ENCODE measurements around the gene PLRG1. TPM values are rescaled to one million over a fixed set of nuclear protein-coding genes. Genes with fewer than 3 reads are reported as not detected.

PLRG1 gene
- total and polyA plus RNA-seq, 7 donors: 34.5 to 52.4 (median 43.0) TPM

DNA sequence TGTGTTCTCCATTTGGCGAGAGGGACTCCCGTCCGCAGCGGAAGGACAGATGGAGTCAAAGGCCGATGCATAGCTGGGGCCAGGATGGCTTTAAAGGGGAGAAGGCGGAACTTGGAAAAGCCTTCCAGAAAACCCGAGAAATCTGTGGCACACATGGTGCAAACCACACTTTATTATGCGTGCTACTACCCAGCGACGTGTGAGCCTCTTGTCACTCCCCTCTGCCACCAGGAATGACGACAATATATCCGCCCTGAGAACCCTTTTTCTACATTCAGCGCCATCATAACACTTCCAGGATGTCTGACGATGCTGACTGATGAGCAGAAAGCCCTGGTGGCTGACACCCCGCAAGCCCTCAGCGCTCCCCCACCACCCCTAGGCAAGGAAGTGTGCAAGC is 57.9 kb downstream of the PLRG1 start:
- no peaks in the 10 kb centered on the region for H3K36me3 ChIP-seq (ENCODE audit: insufficient read depth in 1 of 2, low read depth in 1 of 2)
- DNase-seq (no peak), ATAC-seq (no peak)
- H3K9me3 ChIP-seq: no peaks in the 10 kb centered on the region
- no peaks in the 10 kb centered on the region for H3K4me1 ChIP-seq
- TF ChIP-seq, protein P1, sequence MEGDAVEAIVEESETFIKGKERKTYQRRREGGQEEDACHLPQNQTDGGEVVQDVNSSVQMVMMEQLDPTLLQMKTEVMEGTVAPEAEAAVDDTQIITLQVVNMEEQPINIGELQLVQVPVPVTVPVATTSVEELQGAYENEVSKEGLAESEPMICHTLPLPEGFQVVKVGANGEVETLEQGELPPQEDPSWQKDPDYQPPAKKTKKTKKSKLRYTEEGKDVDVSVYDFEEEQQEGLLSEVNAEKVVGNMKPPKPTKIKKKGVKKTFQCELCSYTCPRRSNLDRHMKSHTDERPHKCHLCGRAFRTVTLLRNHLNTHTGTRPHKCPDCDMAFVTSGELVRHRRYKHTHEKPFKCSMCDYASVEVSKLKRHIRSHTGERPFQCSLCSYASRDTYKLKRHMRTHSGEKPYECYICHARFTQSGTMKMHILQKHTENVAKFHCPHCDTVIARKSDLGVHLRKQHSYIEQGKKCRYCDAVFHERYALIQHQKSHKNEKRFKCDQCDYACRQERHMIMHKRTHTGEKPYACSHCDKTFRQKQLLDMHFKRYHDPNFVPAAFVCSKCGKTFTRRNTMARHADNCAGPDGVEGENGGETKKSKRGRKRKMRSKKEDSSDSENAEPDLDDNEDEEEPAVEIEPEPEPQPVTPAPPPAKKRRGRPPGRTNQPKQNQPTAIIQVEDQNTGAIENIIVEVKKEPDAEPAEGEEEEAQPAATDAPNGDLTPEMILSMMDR (IDR thresholded peaks at IDR 0.05): no peak
- WGBS, 3 donors: 11 to 18% (median 11%) methylated on average over 12 to 16 of the region's 16 CpGs
- H3K4me3 ChIP-seq: peak overlapping the region; percentile 49
- intact Hi-C loops (cut with DNase I): no loop called here
- H3K27ac ChIP-seq: no peak overlapping the region
- H3K27me3 ChIP-seq (ENCODE audit: insufficient read depth in 3 of 3, low read length in 2 of 3): peaks cover 10 to 55% (median 13%) of the 10 kb centered on the region in 3 donors

DNA sequence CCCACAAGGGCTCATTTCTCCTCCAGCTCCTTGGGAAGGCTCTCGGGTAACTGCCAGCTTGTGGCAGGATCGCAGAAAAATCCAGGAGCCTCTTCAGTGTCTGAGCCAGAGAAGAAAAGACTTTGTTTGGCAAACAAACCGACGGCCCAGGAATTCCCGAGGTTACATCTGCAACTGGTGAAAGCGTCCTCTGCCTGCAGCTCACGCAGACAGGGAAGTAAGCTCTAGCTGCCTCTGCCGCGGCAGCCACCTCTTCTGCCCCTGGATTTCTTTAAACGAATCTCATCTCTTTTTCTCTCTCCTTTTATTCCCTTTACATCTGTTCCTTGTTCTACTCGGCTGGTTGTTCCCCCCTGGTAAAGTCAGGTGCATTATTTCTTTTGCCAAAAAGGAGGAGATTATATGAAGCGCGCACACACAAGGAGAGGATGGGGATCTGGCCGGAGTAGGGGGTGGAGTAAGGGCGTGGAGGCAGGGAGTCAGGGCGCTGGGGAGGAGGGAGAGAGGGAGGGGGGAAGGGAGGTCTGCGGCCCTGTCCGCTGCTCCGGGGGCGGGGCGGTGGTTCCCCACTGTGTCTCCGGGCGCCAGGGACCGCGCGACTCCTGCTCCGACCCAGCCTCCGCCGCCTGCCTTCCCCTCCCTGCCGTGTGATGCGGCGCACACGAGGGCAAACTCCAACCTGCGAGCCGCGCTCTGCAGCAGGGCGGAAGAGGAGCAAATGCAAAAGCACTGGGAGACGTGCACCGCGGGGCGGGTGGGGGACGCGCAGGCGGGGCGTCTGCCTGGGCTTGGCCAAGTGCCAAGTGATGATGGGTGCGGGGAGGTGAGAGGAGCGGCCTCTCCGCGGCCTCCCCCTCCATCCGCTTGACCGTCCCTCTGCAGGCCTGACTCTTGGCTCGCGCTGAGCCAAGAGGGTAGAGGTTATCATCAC is 58.6 kb downstream of the PLRG1 start, which contains the start of gene DCHS2:
DCHS2 (minus strand) TSS at position 459 of the 931 bp plus-strand sequence; CDS start at position 15, 444 bp downstream.
- WGBS, 3 donors: 0 to 1% (median 0%) methylated on average over 36 to 53 of the region's 53 CpGs
- Histone ChIP-seq H3K27me3 (ENCODE audit: insufficient read depth in 3 of 3, low read length in 2 of 3) (peaks cover 9 to 55% (median 15%) of the 10 kb centered on the region in 3 donors), H3K4me3 (peak within 1 kb of the TSS; percentile 49)

DNA sequence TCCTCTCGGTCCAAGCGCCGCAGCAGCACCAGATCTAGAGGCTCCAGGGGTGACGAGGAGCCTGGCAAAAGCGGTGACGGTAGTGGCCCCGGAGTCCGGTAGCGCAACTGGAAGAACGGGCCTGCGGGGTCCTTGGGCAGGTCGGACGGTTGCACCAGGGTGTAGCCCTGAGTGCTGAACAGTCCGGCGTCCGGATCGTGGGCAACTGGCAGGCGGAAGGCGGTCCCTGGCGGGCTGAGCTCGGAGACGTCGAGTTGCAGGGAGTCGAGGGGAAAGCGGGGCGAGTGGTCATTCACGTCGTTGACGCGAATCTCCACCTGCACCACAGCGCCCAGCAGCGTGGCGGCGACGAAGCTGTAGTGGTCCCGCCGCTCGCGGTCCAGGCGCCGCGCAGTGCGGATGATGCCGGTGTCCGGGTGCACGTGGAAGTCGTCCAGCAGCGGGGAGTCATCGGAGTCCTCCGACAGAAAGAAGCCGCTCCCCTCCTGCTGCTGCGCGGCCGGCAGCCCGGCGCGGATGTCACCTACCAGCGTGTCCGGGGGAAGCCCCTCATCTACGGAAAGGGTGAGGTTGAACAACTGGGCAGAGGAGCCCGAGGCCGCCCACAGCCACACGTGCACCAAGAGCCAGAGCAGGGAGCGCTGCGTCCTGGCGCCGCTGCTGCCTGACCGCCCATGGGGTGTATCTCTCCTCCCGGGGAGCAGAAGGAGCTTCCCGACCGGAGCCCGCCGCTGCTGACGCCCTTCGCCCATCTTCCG is 59.4 kb downstream of the PLRG1 start:
- peak in 2 of 4 donors; percentile 29 to 42 for ATAC-seq
- WGBS, 3 donors: 0 to 1% (median 1%) methylated on average over 62 to 76 of the region's 76 CpGs
- peak; percentile 41 to 53 for DNase-seq
- Histone ChIP-seq H3K27me3 (ENCODE audit: insufficient read depth in 3 of 3, low read length in 2 of 3) (peaks cover 9 to 55% (median 15%) of the 10 kb centered on the region in 3 donors), H3K36me3 (ENCODE audit: insufficient read depth in 1 of 2, low read depth in 1 of 2) (no peaks in the 10 kb centered on the region), H3K4me3 (peak overlapping the region; percentile 49), H3K4me1 (no peaks in the 10 kb centered on the region), H3K27ac (no peak overlapping the region), H3K9me3 (no peaks in the 10 kb centered on the region)
- TF ChIP-seq, protein P1 (IDR thresholded peaks at IDR 0.05): no peak
- intact Hi-C loops (cut with DNase I): no loop called here

More for the DNA sequence above, 58.6 kb downstream of the PLRG1 start, which contains the start of gene DCHS2:
- ATAC-seq: peak in 1 of 4 donors; percentile 60
- TF ChIP-seq, protein P1 (IDR thresholded peaks at IDR 0.05): no peak
- peak; percentile 37 to 59 for DNase-seq
- no peaks in the 10 kb centered on the region for H3K36me3 ChIP-seq (ENCODE audit: insufficient read depth in 1 of 2, low read depth in 1 of 2)
- H3K4me1 ChIP-seq: no peaks in the 10 kb centered on the region
- intact Hi-C loops (cut with DNase I): no loop called here
- H3K9me3 ChIP-seq: no peaks in the 10 kb centered on the region
- H3K27ac ChIP-seq: no peak within 1 kb of the TSS

DNA sequence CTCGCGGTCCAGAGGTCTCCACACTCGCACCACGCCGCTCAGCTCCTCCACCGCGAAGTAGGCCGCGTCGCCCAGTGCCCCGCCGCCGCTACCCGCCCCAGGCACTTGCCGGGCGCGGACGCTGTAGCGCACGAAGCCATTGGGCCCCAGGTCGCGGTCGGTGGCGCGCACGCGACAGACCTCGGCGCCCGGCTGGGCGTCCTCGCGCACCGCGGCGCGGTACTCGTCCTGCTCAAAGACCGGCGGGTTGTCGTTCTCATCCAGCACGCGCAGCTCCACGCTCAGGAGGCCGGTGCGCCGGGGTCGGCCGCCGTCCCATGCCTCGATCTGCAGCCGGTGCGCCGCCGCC is 60.0 kb downstream of the PLRG1 start:
- intact Hi-C loops (cut with DNase I): no loop called here
- H3K27ac ChIP-seq: no peak overlapping the region
- no peaks in the 10 kb centered on the region for H3K36me3 ChIP-seq (ENCODE audit: insufficient read depth in 1 of 2, low read depth in 1 of 2)
- ATAC-seq: no peak
- TF ChIP-seq, protein P1 (IDR thresholded peaks at IDR 0.05): no peak
- peak in 1 of 2 donors; percentile 12 for DNase-seq
- H3K9me3 ChIP-seq: no peaks in the 10 kb centered on the region
- H3K4me1 ChIP-seq: no peaks in the 10 kb centered on the region
- H3K27me3 ChIP-seq (ENCODE audit: insufficient read depth in 3 of 3, low read length in 2 of 3): peaks cover 8 to 55% (median 15%) of the 10 kb centered on the region in 3 donors
- 2 to 3% (median 3%) methylated on average over 45 to 55 of the region's 55 CpGs for WGBS, 3 donors
- peak overlapping the region; percentile 49 for H3K4me3 ChIP-seq

All from psoas muscle (tissue), 8 donors.